Neural progenitor cell (in vitro differentiated cells): Measurements from ENCODE around the gene SVOP.

Experiments
- CTCF ChIP-seq: fragments of 200-600 bp; sonication (generic); IDR thresholded peaks from 2 replicates; pipeline ENCODE4 v1.5.1; 2017; ENCODE audit warnings: antibody characterized with exemption, mild to moderate bottlenecking
- EZH2 ChIP-seq: fragments of 200-600 bp; sonication (generic); IDR thresholded peaks from 2 replicates; pipeline ENCODE4 v1.6.1; 2017; ENCODE audit warnings: antibody characterized with exemption, mild to moderate bottlenecking, moderate library complexity
- EZH2phosphoT487 ChIP-seq: fragments of 200-600 bp; sonication (generic); IDR thresholded peaks from 2 replicates; pipeline ENCODE4 v1.6.1; 2017; ENCODE audit warnings: antibody characterized with exemption

DNA sequence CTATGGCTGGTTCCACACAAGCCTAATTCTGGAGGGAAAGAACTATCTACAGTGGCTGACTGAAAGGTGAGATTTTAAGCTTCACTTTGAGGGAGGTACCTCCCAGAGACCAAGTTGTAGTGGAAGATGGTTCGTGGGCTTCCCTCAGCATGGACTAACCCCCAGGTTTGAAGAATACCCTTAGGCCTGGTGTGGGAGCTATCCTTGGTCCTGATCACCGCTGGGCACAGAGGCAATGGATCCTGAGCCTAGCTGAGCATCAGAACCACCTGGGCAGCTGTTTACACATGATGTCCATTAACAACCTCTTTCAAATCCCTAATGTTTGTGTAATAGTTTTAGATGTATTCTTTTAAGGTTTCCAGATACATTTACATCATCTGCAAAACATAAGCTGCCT lies 130.7 kb downstream of the SVOP start:
- TF ChIP-seq EZH2phosphoT487, result no peak
- TF ChIP-seq EZH2, result no peak
- TF ChIP-seq CTCF, result no peak
